HCT116 (cell line): ENCODE data around the gene SCFD2. TPM values are rescaled to one million over a fixed set of nuclear protein-coding genes. Genes with fewer than 3 reads are reported as not detected.

Source experiments
- ATAC-seq: fragments of 200-7000 bp; cut with Tn5 transposase; 2 replicates; pipeline ENCODE4 v1.9.1; 2020; ENCODE audit warnings: mild to moderate bottlenecking, moderate library complexity
- BruUV-seq: library from RNA; stranded (reverse); fragments of 400-500 nt; replicated peaks from 2 replicates; lab custom pipeline; 2021; lab: Mats Ljungman, UMichigan
- CTCF ChIA-PET: fragments of 300-600 bp; sonication (Branson Sonifier 250); formaldehyde crosslinking; loops from one replicate; lab custom pipeline; 2021; ENCODE audit warnings: antibody characterized with exemption; lab: Charles Lee
- POLR2A ChIA-PET: fragments of 300-600, 350-600 bp; sonication (Branson Sonifier 250); formaldehyde crosslinking; loops from one replicate; lab custom pipeline; 2021; ENCODE audit warnings: antibody characterized with exemption; lab: Charles Lee
- RAD21 ChIA-PET, 2 experiments: fragments of 300-600 bp; sonication (Branson Sonifier 250); formaldehyde crosslinking; loops; one replicate each; lab custom pipeline; 2023; ENCODE audit warnings: low total read pairs in 2 of 2; ENCODE audit not compliant: uncharacterized antibody in 2 of 2, unreplicated experiment in 2 of 2, low non-redundant PET in 1 of 2; lab: Charles Lee
- DNase-seq: peaks from one replicate; pipeline ENCODE4 v3.0.0-alpha.2; 2010; ENCODE audit warnings: low read depth, low spot score
- H2AFZ ChIP-seq: fragments of 200-600 bp; shearing (Covaris generic), sonication (generic); 2 replicates; pipeline ENCODE4 v1.6.1; 2017; ENCODE audit warnings: low read depth, mixed run types, mixed read lengths, antibody characterized with exemption, low read length; ENCODE audit not compliant: poor library complexity, severe bottlenecking
- H3K27ac ChIP-seq: 2 replicates; pipeline ENCODE4 v1.5.1; 2012; ENCODE audit warnings: low read depth, low read length
- H3K27me3 ChIP-seq: fragments of 200-600 bp; sonication (generic); 2 replicates; pipeline ENCODE4 v1.6.1; 2016; ENCODE audit warnings: mixed run types, low read length, mixed read lengths; ENCODE audit not compliant: insufficient read depth
- H3K36me3 ChIP-seq, 2 experiments: fragments of 200-500 bp in 1 of 2; fragments of 200-600 bp in 1 of 2; sonication (Bioruptor generic) in 1 of 2; sonication (generic) in 1 of 2; 2 replicates each; pipeline versions ENCODE4 v1.5.1 to v1.6.1; 2014 to 2016; ENCODE audit warnings: low read length in 2 of 2, inconsistent platforms in 1 of 2, mixed read lengths in 1 of 2, mixed run types in 1 of 2; ENCODE audit not compliant: insufficient read depth in 2 of 2, control insufficient read depth in 1 of 2
- H3K4me1 ChIP-seq, 2 experiments: fragments of 200-600 bp in 1 of 2; sonication (generic) in 1 of 2; 2 replicates each; pipeline versions ENCODE4 v1.5.1 to v1.6.1; 2012 to 2017; ENCODE audit warnings: low read length in 2 of 2, inconsistent platforms in 1 of 2, mild to moderate bottlenecking in 1 of 2, mixed read lengths in 1 of 2, mixed run types in 1 of 2, moderate library complexity in 1 of 2; ENCODE audit not compliant: insufficient read depth in 2 of 2, control insufficient read depth in 1 of 2
- H3K4me2 ChIP-seq: fragments of 200-600 bp; sonication (generic); 2 replicates; pipeline ENCODE4 v1.6.1; 2017; ENCODE audit warnings: mixed run types, low read length, mixed read lengths
- H3K4me3 ChIP-seq, 2 experiments: fragments of 200-600 bp in 1 of 2; sonication (generic) in 1 of 2; replicated peaks in 1 of 2; 2 replicates each; pipeline ENCODE4 v1.5.1; 2011 to 2016; ENCODE audit warnings: low read length in 2 of 2, control low read depth in 1 of 2, low read depth in 1 of 2, mild to moderate bottlenecking in 1 of 2, mixed read lengths in 1 of 2, mixed run types in 1 of 2
- H3K79me2 ChIP-seq: fragments of 200-600 bp; sonication (generic); 2 replicates; pipeline ENCODE4 v1.6.1; 2017; ENCODE audit warnings: mild to moderate bottlenecking, mixed run types, low read length, moderate library complexity, mixed read lengths; ENCODE audit not compliant: insufficient read depth
- H3K9ac ChIP-seq: fragments of 200-600 bp; sonication (generic); 2 replicates; pipeline ENCODE4 v1.6.1; 2016; ENCODE audit warnings: low read length, mixed read lengths
- H3K9me2 ChIP-seq: fragments of 200-600 bp; sonication (generic), shearing (Covaris generic); 2 replicates; pipeline ENCODE4 v1.6.1; 2017; ENCODE audit warnings: mixed run types, mild to moderate bottlenecking, moderate library complexity; ENCODE audit not compliant: insufficient read depth
- H3K9me3 ChIP-seq, 2 experiments: fragments of 200-500 bp in 1 of 2; fragments of 200-600 bp in 1 of 2; sonication (Bioruptor generic) in 1 of 2; sonication (generic) in 1 of 2; 2 replicates each; pipeline ENCODE4 v1.6.1; 2014 to 2017; ENCODE audit warnings: low read length in 2 of 2, mixed read lengths in 2 of 2, inconsistent platforms in 1 of 2, low read depth in 1 of 2, mild to moderate bottlenecking in 1 of 2, mixed run types in 1 of 2, moderate library complexity in 1 of 2; ENCODE audit not compliant: control insufficient read depth in 1 of 2, insufficient read depth in 1 of 2
- H4K20me1 ChIP-seq: fragments of 200-600 bp; sonication (generic), shearing (Covaris generic); 2 replicates; pipeline ENCODE4 v1.6.1; 2017; ENCODE audit warnings: mixed run types, mild to moderate bottlenecking, moderate library complexity; ENCODE audit not compliant: insufficient read depth
- ATF3 ChIP-seq: IDR thresholded peaks from 2 replicates; pipeline ENCODE4 v1.6.1; 2012
- CBX3 ChIP-seq: IDR thresholded peaks from 2 replicates; pipeline ENCODE4 v1.6.1; 2012; ENCODE audit warnings: low read depth
- CEBPB ChIP-seq: IDR thresholded peaks from 2 replicates; pipeline ENCODE4 v1.6.1; 2012; ENCODE audit warnings: low read depth
- CTCF ChIP-seq, 3 experiments: fragments of 200-600 bp in 1 of 3; sonication (generic) in 1 of 3; IDR thresholded peaks in 2 of 3; conservative IDR thresholded peaks in 1 of 3; 2 replicates each; pipeline ENCODE4 v1.5.1; 2012 to 2017; ENCODE audit warnings: low read depth in 2 of 3, low read length in 2 of 3, antibody characterized with exemption in 1 of 3, borderline replicate concordance in 1 of 3, control low read depth in 1 of 3, mild to moderate bottlenecking in 1 of 3, mixed read lengths in 1 of 3, mixed run types in 1 of 3, moderate library complexity in 1 of 3; ENCODE audit not compliant: insufficient read depth in 1 of 3
- EGR1 ChIP-seq: IDR thresholded peaks from 2 replicates; pipeline ENCODE4 v1.6.1; 2012; ENCODE audit warnings: low read depth
- ELF1 ChIP-seq: IDR thresholded peaks from 2 replicates; pipeline ENCODE4 v1.6.1; 2012; ENCODE audit warnings: low read depth, borderline replicate concordance
- EZH2 ChIP-seq: fragments of 200-600 bp; sonication (generic); IDR thresholded peaks from 2 replicates; pipeline ENCODE4 v1.6.1; 2017; ENCODE audit warnings: antibody characterized with exemption, mixed run types
- FOSL1 ChIP-seq: IDR thresholded peaks from 2 replicates; pipeline ENCODE4 v1.6.1; 2012; ENCODE audit warnings: low read depth
- MAX ChIP-seq: IDR thresholded peaks from 2 replicates; pipeline ENCODE4 v1.6.1; 2012
- POLR2A ChIP-seq: IDR thresholded peaks from 2 replicates; pipeline ENCODE4 v1.7.0; 2011; ENCODE audit warnings: borderline replicate concordance; ENCODE audit not compliant: insufficient read depth, insufficient read length; ENCODE audit errors: extremely low read depth
- POLR2AphosphoS5 ChIP-seq: IDR thresholded peaks from 2 replicates; pipeline ENCODE4 v1.6.1; 2011; ENCODE audit warnings: mild to moderate bottlenecking, low read depth, low read length, moderate library complexity
- RAD21 ChIP-seq: IDR thresholded peaks from 2 replicates; pipeline ENCODE4 v1.6.1; 2012; ENCODE audit warnings: low read depth, mild to moderate bottlenecking
- SIN3A ChIP-seq: IDR thresholded peaks from 2 replicates; pipeline ENCODE4 v1.6.1; 2012; ENCODE audit warnings: low read depth
- SP1 ChIP-seq: IDR thresholded peaks from 2 replicates; pipeline ENCODE4 v1.6.1; 2012; ENCODE audit warnings: low read depth
- SRF ChIP-seq: IDR thresholded peaks from 2 replicates; pipeline ENCODE4 v1.6.1; 2012; ENCODE audit warnings: low read depth
- YY1 ChIP-seq: IDR thresholded peaks from 2 replicates; pipeline ENCODE4 v1.6.1; 2011; ENCODE audit warnings: low read length, low read depth, moderate library complexity, mild to moderate bottlenecking; ENCODE audit not compliant: insufficient replicate concordance; ENCODE audit errors: extremely low read depth
- ZFX ChIP-seq: fragments of 450-650 bp; IDR thresholded peaks from 2 replicates; pipeline ENCODE4 v1.6.1; 2017
- ZNF274 ChIP-seq: fragments of 200-500 bp; sonication (Bioruptor generic); IDR thresholded peaks from 2 replicates; pipeline ENCODE4 v1.6.1; 2014; ENCODE audit warnings: mild to moderate bottlenecking, low read depth, low read length, inconsistent platforms
- intact Hi-C: fragments of 100-400 bp; cut with micrococcal nuclease; formaldehyde crosslinking; loops from 2 replicates; pipeline ENCODE4 v1.10.0; 2022
- total RNA-seq: library from RNA; stranded (reverse); gene quantifications from one replicate; pipeline ENCODE4 v1.2.1, GENCODE V29; 2021; ENCODE audit not compliant: unreplicated experiment
- TF ChIP-seq, protein P1 (sequence below): IDR thresholded peaks from 2 replicates; pipeline ENCODE4 v1.6.1; 2011; ENCODE audit warnings: mild to moderate bottlenecking, low read length, moderate library complexity; ENCODE audit not compliant: insufficient replicate concordance; ENCODE audit errors: extremely low read depth
- TF ChIP-seq, protein P2 (sequence below): IDR thresholded peaks from 2 replicates; pipeline ENCODE4 v1.6.1; 2012; ENCODE audit warnings: low read depth

Gene SCFD2
- total RNA-seq, 1 experiment from 2014 or later, result 13.6 TPM

- Histone ChIP-seq H2AFZ (no peak overlapping the region), H3K9me3 (no peaks in the 10 kb centered on the region), H3K4me1 (no peaks in the 10 kb centered on the region), H3K27ac (no peak overlapping the region), H3K4me2 (no peak overlapping the region), H3K36me3 (no peaks in the 10 kb centered on the region), H3K9ac (no peak overlapping the region), H4K20me1 (no peaks in the 10 kb centered on the region), H3K27me3 (no peaks in the 10 kb centered on the region), H3K79me2 (no peaks in the 10 kb centered on the region), H3K4me3 (no peak overlapping the region), H3K9me2 (no peaks in the 10 kb centered on the region)
- RAD21 ChIA-PET, result no interaction called here
- TF ChIP-seq SRF (no peak), EZH2 (no peak), POLR2A (no peak), ZFX (no peak), RAD21 (no peak), ATF3 (no peak), ZNF274 (no peak), SP1 (no peak), SIN3A (no peak), MAX (no peak), POLR2AphosphoS5 (no peak), FOSL1 (no peak), ELF1 (no peak), CBX3 (no peak), EGR1 (no peak), CEBPB (no peak), CTCF (IDR thresholded peaks at IDR 0.05 in 2 of 3, conservative IDR thresholded peaks at IDR 0.05 in 1 of 3; ENCODE audit: borderline replicate concordance in 1 of 3, insufficient read depth in 1 of 3, low read depth in 2 of 3, low read length in 2 of 3) (no peak), YY1 (no peak)
- TF ChIP-seq, protein P1, sequence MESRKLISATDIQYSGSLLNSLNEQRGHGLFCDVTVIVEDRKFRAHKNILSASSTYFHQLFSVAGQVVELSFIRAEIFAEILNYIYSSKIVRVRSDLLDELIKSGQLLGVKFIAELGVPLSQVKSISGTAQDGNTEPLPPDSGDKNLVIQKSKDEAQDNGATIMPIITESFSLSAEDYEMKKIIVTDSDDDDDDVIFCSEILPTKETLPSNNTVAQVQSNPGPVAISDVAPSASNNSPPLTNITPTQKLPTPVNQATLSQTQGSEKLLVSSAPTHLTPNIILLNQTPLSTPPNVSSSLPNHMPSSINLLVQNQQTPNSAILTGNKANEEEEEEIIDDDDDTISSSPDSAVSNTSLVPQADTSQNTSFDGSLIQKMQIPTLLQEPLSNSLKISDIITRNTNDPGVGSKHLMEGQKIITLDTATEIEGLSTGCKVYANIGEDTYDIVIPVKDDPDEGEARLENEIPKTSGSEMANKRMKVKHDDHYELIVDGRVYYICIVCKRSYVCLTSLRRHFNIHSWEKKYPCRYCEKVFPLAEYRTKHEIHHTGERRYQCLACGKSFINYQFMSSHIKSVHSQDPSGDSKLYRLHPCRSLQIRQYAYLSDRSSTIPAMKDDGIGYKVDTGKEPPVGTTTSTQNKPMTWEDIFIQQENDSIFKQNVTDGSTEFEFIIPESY, result no peak
- TF ChIP-seq, protein P2, sequence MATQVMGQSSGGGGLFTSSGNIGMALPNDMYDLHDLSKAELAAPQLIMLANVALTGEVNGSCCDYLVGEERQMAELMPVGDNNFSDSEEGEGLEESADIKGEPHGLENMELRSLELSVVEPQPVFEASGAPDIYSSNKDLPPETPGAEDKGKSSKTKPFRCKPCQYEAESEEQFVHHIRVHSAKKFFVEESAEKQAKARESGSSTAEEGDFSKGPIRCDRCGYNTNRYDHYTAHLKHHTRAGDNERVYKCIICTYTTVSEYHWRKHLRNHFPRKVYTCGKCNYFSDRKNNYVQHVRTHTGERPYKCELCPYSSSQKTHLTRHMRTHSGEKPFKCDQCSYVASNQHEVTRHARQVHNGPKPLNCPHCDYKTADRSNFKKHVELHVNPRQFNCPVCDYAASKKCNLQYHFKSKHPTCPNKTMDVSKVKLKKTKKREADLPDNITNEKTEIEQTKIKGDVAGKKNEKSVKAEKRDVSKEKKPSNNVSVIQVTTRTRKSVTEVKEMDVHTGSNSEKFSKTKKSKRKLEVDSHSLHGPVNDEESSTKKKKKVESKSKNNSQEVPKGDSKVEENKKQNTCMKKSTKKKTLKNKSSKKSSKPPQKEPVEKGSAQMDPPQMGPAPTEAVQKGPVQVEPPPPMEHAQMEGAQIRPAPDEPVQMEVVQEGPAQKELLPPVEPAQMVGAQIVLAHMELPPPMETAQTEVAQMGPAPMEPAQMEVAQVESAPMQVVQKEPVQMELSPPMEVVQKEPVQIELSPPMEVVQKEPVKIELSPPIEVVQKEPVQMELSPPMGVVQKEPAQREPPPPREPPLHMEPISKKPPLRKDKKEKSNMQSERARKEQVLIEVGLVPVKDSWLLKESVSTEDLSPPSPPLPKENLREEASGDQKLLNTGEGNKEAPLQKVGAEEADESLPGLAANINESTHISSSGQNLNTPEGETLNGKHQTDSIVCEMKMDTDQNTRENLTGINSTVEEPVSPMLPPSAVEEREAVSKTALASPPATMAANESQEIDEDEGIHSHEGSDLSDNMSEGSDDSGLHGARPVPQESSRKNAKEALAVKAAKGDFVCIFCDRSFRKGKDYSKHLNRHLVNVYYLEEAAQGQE, result no peak
- POLR2A ChIA-PET, result no interaction called here
- DNase-seq (no peak), ATAC-seq (no peak)
- CTCF ChIA-PET, result no interaction called here
- intact Hi-C loops, result no loop called here
- BruUV-seq, result no TSS peak
Observed at GRCh38 chr4:53039741-53040458, 326.0 kb downstream of the SCFD2 start.
